Muscle of leg (tissue), 11 donors: ENCODE measurements around the gene C3orf22. TPM values are rescaled to one million over a fixed set of nuclear protein-coding genes. Genes with fewer than 3 reads are reported as not detected.
A peak's percentile ranks its signal among the peaks of the same experiment; 100 is the strongest.

Experiments used
- DNase-seq: peaks from one replicate; pipeline ENCODE4 v3.0.0; 2013
- H3K27ac ChIP-seq: one replicate; pipeline ENCODE4 v1.5.1; 2013; ENCODE audit warnings: mild to moderate bottlenecking, low read length, control low read depth
- H3K27me3 ChIP-seq: one replicate; pipeline ENCODE4 v1.6.1; 2013; ENCODE audit warnings: low read length; ENCODE audit not compliant: control insufficient read depth, insufficient read depth
- H3K36me3 ChIP-seq: one replicate; pipeline ENCODE4 v1.6.1; 2013; ENCODE audit warnings: low read length; ENCODE audit not compliant: control insufficient read depth, insufficient read depth
- H3K4me1 ChIP-seq: one replicate; pipeline ENCODE4 v1.6.1; 2013; ENCODE audit warnings: low read length; ENCODE audit not compliant: control insufficient read depth, insufficient read depth
- H3K4me3 ChIP-seq: one replicate; pipeline ENCODE4 v1.5.1; 2013; ENCODE audit warnings: low read length, control low read depth
- H3K9me3 ChIP-seq: replicated peaks from 2 replicates; pipeline ENCODE4 v1.6.1; 2013; ENCODE audit warnings: low read depth, low read length; ENCODE audit not compliant: control insufficient read depth
- WGBS: methylation state at CpG from one replicate; pipeline ENCODE4 v1.1.5; 2013; ENCODE audit warnings: missing lambda C conversion rate; ENCODE audit not compliant: insufficient coverage; 5-methylcytosine and 5-hydroxymethylcytosine counted together
- polyA plus RNA-seq, 8 donors: library from polyadenylated mRNA; unstranded; fragments of 120-200 nt; gene quantifications; one replicate each; pipeline versions ENCODE4 v1.2.1 to v1.2.3, GENCODE V29; 2013; ENCODE audit warnings: inconsistent platforms in 1 of 8, low replicate concordance in 1 of 8; ENCODE audit not compliant: insufficient read length in 8 of 8, insufficient read depth in 1 of 8
- total RNA-seq: library from RNA; stranded (reverse); fragments of 120-200 nt; gene quantifications from one replicate; pipeline ENCODE4 v1.2.4, GENCODE V29; 2013

Gene C3orf22
- total and polyA plus RNA-seq, 9 donors: 0.04 to 0.35 TPM; not detected in 7

GRCh38 chr3:126527006-126527405, 31.7 kb downstream of the C3orf22 start:
- Histone ChIP-seq H3K27ac (no peak overlapping the region), H3K4me1 (peaks cover 13% of the 10 kb centered on the region), H3K27me3 (peaks cover 31% of the 10 kb centered on the region), H3K9me3 (no peaks in the 10 kb centered on the region), H3K4me3 (no peak overlapping the region), H3K36me3 (no peaks in the 10 kb centered on the region)
- DNase-seq: no peak
- WGBS: 46% methylated on average over 4 of the region's 7 CpGs

- DNase-seq: no peak
- H3K4me3 ChIP-seq: no peak overlapping the region
- no peaks in the 10 kb centered on the region for H3K9me3 ChIP-seq
- WGBS: 78% methylated on average over 7 of the region's 7 CpGs
- H3K4me1 ChIP-seq: peaks cover 13% of the 10 kb centered on the region
- no peak overlapping the region for H3K27ac ChIP-seq
- H3K27me3 ChIP-seq: peaks cover 31% of the 10 kb centered on the region
- H3K36me3 ChIP-seq: no peaks in the 10 kb centered on the region
These were observed 32.1 kb downstream of the C3orf22 start for GRCh38 chr3:126526668-126527005.

GRCh38 chr3:126525853-126526667, 32.7 kb downstream of the C3orf22 start:
- no peaks in the 10 kb centered on the region for H3K36me3 ChIP-seq
- H3K27me3 ChIP-seq: peaks cover 31% of the 10 kb centered on the region
- H3K9me3 ChIP-seq: no peaks in the 10 kb centered on the region
- DNase-seq: no peak
- no peak overlapping the region for H3K4me3 ChIP-seq
- H3K27ac ChIP-seq: no peak overlapping the region
- H3K4me1 ChIP-seq: peaks cover 13% of the 10 kb centered on the region
- 82% methylated on average over 5 of the region's 8 CpGs for WGBS

GRCh38 chr3:126525091-126525852, 33.5 kb downstream of the C3orf22 start:
- Histone ChIP-seq H3K4me3 (no peak overlapping the region), H3K36me3 (no peaks in the 10 kb centered on the region), H3K9me3 (no peaks in the 10 kb centered on the region), H3K27me3 (peaks cover 31% of the 10 kb centered on the region), H3K4me1 (peaks cover 13% of the 10 kb centered on the region), H3K27ac (no peak overlapping the region)
- 64% methylated on average over 2 of the region's 12 CpGs for WGBS
- DNase-seq: no peak

GRCh38 chr3:126524429-126524988, 34.2 kb downstream of the C3orf22 start:
- H3K27me3 ChIP-seq: peaks cover 33% of the 10 kb centered on the region
- 1% methylated on average over 13 of the region's 31 CpGs for WGBS

GRCh38 chr3:126523745-126524428, 34.8 kb downstream of the C3orf22 start, which contains the start of gene CHST13:
Gene CHST13, plus strand, starts transcription at chr3:126524155. Its CDS starts 178 bp downstream, at chr3:126524333.
- H3K4me3 ChIP-seq: peak within 1 kb of the TSS; percentile 33
- H3K9me3 ChIP-seq: no peaks in the 10 kb centered on the region
- H3K36me3 ChIP-seq: no peaks in the 10 kb centered on the region
- WGBS: 5% methylated on average over 56 of the region's 56 CpGs
- peaks cover 33% of the 10 kb centered on the region for H3K27me3 ChIP-seq
- H3K27ac ChIP-seq: no peak within 1 kb of the TSS
- DNase-seq: peak; percentile 67
- H3K4me1 ChIP-seq: peaks cover 11% of the 10 kb centered on the region

More at GRCh38 chr3:126524429-126524988, 34.2 kb downstream of the C3orf22 start:
- Histone ChIP-seq H3K27ac (no peak overlapping the region), H3K4me1 (peaks cover 11% of the 10 kb centered on the region), H3K4me3 (peak overlapping the region; percentile 33), H3K9me3 (no peaks in the 10 kb centered on the region), H3K36me3 (no peaks in the 10 kb centered on the region)
- DNase-seq: no peak

- Histone ChIP-seq H3K4me3 (no peak overlapping the region), H3K36me3 (no peaks in the 10 kb centered on the region), H3K27me3 (peaks cover 32% of the 10 kb centered on the region), H3K4me1 (peaks cover 11% of the 10 kb centered on the region), H3K9me3 (no peaks in the 10 kb centered on the region), H3K27ac (no peak overlapping the region)
- 0% methylated on average over 6 of the region's 6 CpGs for WGBS
- peak; percentile 65 for DNase-seq
These were observed 36.4 kb downstream of the C3orf22 start for GRCh38 chr3:126522363-126522788.

GRCh38 chr3:126521122-126521891, 37.4 kb downstream of the C3orf22 start:
- 66% methylated on average over 11 of the region's 11 CpGs for WGBS
- H3K4me1 ChIP-seq: peaks cover 11% of the 10 kb centered on the region
- no peak overlapping the region for H3K27ac ChIP-seq
- DNase-seq: no peak
- H3K36me3 ChIP-seq: no peaks in the 10 kb centered on the region
- no peak overlapping the region for H3K4me3 ChIP-seq
- no peaks in the 10 kb centered on the region for H3K9me3 ChIP-seq
- peaks cover 32% of the 10 kb centered on the region for H3K27me3 ChIP-seq
